Stimulated activated CD8-positive, alpha-beta memory T cell treated with anti-CD3 and anti-CD28 coated beads, Interleukin-15, amount 100 ng/mL, for 48 hours (primary cell): ENCODE data around the gene NODAL.

Experiments
- DNase-seq, 2 donors: peaks; one replicate each; pipeline ENCODE4 v3.0.0-alpha.2; 2020; ENCODE audit warnings: low read depth in 2 of 2

The NODAL gene

DNA sequence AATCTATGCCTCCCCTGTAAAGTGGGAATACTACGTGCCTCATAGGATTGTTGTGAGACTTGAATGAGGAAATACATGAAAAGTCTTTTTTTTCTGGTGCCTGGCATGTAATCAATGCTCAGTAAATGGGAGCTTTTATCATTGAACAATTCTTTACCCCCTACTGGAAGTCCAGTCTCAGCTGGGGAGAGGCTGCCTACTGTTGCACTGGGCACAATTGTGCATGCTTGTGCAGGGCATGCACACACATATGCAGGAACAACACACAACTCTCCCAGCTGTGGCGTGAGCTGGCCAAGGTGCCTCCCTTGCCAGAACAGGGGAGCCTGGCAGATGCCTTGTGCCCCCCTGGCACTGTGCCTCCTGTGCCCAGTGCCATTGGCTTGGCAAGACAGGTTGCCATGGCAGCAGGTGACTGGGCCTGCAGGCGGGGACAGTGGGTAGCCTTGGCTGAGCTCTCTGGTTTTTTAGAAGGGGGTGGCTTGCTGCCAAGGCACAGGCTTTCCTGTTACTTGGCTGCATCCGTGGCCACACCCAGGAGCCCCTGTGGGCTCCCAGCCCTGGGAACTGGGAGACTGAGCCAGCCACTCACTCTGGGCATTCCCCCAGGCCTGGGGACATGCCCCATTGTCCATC, 21.0 kb upstream of the NODAL start:
- DNase-seq, result no peak

DNA sequence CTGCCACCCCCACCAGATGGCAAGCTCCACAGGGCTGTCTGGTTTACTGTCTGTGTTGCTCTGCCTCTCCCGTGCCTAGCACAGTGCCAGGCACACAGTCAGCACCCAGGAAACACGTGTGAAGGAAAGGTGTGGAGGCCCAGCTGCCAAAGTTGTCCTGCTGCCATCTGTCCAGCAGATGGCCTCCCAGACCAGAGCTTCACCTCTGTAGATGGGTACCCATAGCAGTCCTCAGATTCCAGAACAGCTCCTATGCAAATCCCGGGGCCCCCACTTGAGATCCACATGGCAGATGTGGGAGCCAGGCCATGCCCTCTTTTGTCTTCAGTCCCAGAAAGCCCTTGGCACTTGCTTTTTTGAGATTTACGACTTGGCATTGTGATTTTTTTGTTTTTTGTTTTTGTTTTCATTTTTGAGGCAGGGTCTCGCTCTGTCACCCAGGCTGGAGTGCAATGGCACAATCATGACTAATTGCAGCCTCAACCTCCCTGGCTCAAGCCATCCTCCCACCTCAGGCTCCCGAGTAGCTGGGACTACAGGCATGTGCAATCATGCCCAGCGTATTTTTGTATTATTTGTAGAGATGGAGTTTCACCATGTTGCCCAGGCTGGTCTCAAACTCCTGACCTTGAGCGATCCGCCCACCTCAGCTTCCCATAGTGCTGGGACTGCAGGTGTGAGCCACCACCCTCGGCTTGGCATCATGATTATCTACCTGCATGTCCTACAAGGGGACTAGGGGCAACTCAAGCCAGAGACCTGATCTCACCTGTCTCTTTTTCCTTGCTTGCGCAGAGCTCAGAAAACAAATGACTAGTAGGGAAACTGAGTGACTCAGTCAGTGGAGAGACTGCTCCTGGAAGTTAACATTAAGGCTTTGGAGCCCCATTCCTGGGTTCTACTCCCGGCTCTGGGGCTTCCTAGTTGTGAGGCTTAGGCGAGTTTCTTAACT, 20.2 kb upstream of the NODAL start:
- DNase-seq, result no peak

DNA sequence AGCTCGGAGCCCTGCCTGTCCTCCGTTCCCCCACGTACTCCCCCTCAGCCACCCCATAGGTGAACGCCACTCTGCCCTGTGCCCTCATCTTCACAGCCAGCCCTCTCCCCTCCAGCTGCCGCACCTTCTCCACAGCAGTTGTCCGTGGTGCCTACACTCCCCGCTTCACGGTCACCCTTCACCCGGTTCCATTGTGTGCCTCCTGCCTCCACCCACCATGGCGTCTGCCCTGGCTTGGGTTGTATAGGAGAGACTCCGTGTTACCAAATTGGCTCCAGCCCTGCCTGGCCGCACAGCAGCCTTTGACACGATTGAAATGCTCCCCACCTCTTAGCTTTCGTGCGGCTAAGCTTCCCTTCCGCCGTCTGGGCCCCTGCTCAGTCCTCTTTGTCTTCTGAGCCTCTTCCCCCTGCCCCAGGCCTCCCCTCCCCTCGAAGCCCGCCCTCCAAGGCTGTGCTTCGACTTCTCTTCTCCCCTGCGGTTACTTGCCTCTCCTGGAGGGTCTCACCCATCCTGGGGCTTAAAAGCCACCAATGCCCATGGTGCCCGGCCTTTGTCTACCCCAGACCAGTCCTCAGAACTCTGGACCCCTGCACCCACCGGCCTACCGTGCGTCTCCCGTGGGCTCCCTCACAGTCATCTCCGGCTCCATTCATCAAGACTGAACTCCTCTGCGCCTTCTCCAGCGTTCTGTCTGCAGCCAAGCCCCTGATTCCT, 18.5 kb upstream of the NODAL start:
- no peak for DNase-seq

DNA sequence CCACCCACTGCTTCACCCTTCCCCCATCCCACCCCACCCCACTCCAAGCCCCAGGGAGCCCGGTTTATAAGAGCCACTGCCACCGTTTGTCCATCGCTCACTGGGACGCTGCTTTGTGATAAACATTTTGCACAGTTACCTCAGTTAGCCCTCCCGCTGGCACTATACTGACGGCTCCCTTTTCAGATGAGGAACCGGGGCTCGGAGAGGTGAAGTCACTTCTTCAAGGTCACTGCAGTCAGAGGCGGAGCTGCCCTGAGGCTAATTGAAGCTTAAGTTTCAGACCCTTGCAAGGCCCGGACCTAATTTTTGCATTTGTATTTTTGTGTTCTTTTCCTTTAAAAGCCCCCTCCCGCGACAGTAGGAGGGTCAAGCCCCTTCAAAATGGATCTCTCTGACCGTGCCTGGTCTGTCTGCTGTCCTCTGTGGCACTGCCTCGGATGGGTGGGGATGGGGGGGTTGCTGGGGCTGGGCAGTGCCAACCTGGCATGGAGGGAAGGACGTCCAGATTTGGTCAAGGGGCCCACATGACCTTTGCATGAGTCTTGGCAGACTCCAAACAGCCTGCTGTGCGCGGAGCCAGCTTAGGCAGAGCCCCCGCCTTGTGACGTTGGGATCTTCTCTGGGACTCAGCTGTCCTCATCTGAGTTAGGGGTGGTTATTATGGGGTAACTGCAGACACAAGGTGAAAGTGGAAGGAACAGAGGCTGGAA, 17.7 kb upstream of the NODAL start:
- no peak for DNase-seq

DNA sequence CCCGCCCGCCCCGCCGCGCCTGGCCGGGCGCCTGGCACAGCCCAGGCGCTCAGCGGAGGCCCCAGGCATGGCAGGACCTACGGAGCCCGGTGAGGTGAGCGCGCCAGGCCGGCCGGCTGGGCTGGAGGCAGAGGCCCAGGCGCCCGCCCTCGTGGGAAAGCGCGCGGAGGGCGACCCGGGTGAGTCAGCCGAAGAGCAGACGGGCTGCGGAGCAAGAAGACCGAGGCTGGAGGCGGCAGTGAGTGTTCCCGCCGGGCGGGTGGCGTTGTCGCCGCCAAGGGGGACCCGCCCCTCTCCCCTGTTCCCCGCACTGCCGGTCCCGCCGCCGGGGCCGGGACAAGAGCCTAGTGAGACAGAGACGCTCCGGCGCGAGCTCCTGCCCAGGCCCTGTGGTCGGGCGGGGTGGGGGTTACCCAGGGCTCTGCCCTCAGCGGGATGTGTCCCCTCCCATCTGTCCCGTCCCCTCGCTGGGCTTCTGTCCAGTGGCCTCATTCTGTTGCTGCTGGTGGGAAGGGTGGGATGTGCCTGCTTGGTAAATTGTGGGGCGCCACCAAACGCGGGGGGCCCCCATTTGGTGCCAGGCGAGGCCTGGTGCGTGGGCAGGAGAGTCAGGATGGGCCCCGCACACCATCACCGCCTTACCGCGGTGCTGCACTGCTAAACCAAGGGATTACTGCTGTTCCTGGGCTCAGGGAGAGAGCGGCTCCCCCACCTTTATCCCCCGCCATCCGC, 17.0 kb upstream of the NODAL start:
- DNase-seq, result peak; percentile 51 to 61

DNA sequence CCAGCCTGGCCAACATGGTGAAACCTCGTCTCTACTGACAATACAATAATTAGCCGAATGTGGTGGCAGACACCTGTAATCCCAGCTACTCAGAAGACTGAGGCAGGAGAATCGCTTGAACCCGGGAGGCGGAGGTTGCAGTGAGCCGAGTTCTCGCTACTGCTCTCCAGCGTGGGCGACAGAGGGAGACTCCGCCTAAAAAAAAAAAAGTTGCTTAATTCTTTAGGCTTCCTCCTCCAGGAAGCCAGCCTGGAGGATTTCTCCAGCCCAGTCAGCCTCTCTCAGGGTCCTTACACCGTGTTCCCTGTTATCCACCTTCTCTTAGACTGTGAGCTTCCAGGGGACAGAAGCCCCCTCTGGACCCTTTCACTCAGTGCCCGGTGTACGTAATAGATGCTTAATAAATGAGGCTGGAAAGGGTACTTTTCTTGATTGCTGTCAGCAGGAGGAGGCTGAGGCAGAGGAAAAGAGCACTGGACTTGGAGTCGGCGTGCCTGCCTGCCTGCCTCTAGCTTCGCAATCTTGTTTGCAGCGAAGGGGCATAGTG, 16.4 kb upstream of the NODAL start:
- no peak for DNase-seq

DNA sequence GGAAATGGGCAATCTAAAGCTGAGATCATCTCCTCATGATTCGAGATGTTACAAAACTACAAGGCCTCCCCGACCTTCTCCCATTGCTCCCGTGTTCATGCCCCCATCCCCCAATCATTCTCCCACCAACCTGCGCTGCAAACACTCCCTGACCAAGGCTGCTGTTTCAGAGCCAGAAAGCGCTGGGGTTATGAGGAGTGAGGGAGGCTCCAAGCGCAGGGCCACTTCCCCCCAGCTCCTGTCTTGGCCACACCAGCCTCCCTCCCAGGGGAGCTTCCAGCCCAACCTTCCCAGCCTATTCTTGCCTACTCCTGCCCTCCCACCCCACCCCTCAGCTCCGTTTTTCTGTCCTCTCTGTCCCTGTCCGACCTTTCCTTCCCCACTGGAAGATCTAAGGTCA, 14.7 kb upstream of the NODAL start:
- no peak for DNase-seq

DNA sequence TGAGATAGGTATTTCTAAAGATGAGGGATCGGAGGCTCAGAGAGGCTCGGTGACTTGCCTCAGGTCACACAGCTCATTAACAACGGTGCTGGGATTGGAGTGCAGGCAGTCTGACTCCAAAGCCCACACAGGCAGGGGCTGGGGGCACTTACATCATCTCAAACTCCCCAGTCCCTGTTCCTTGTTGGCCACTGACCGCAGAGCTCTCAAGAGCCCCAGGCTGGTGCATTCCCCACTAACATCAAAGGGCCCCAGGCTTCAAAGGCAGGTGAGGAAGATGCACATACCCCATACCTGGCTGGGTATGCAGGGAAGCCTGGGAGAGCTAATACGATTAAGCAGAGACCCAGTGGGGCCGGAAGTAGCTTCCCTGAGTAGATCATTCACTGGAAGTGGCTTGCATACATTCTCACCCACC, 13.7 kb upstream of the NODAL start:
- DNase-seq, result no peak

DNA sequence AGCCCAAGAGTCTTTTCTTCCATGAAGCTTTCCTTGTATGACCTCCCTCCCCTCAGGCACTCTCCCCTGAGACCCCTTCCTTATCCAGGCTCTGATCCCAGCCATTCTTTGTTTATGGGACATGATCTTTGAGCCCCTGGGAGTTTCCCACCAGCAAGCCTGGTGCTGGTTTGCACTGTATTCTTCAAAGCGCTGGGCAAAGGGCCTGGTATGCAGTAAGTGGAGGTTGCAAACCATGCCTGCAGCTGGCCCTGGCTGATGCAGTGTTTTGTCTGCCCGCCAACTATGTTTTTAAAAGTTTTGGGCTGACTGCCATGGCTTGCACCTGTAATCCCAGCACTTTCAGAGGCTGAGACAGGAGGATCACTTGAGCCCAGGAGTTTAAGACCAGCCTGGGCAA, 6.8 kb upstream of the NODAL start:
- DNase-seq, result no peak

DNA sequence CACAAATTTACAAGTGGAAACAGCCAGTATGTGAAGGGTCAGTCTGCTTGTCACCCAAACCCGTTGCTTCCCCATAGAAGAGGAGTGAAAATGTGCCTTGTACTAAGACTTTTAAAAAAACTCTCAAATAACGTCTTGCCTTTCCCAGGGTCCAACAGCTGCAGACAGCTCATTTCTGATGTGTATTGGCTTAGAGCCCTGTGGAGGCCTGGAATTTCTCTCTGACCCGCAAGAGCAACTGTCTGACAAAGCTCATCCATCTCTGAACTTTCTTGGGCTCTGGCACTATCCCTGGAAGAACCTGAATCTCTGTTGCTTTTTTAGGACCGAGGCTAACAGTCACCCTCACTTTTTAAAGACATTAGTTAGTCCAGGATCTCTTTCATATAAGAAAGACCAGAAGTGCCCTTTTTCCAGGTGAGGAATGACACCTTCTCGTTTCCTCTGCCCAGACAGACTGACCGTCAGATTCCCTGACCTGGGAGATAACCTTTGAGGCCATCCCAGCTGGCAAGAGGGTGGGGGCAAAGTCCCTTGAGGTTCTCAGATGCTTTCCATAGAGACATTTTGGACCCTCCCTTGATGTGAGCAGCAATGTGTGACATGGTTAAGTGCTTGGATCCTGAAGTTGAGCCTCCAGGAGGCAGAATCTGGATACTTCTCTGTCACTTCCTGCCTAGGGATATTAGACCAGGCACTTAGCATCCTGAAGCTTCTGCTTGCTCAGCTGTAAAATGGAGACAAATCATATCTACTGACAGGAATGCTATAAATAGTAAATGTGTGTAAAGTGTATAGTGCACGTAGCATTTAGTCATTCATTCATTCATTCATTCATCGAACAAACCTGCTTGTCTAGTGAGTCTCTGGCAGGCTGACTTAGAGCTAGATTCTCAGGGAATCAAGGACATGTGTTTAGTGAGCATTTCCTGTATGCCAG, 4.5 kb upstream of the NODAL start:
- DNase-seq, result no peak

DNA sequence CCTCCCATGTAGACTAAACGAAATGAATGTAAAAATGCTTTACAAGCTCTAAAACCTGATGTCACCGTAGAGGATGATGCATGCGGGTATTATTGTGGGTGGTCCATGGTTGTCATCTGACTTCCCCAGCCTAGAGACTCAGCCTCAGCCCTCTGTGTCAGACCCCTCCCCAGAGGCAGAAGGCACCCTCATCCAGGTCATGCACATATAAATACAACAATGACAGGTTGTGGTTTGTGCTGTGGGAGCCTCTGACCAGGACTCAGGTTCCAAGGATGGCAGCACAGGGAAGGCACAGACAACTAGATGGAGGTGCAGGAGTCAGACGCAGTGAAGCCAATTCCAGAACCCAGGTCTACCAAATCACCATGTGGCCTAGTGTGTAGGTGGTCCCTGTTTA, 3.3 kb upstream of the NODAL start:
- DNase-seq, result no peak

DNA sequence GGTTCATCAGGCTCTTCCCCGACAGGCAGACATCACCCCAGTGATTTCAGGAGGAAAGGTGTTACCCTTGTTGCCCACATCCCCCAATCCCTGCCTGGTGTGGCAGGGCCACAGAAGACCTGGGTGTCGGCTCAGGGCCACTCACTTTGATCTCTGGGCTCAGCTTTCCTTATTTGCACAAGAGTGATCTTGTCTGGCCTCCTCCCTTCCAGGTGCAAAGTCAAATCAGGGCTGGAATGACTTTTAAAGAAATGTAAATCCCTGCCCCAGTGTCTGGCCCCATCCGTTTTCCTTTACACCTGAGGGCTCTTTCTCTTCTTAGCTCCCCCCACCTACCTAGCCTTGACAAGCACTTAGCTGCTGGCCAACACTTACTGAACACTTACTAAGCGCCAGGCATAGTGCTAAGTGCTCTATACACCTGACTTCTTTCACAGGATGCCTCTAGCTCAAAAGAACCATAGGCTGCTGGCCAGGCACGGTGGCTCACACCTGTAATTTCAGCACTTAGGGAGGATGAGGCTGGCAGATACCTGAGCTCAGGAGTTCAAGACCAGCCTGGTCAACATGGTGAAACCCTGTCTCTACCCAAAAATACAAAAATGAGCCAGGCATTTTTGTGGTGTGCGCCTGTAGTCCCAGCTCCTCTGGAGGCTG, 979 bp upstream of the NODAL start:
- no peak for DNase-seq

DNA sequence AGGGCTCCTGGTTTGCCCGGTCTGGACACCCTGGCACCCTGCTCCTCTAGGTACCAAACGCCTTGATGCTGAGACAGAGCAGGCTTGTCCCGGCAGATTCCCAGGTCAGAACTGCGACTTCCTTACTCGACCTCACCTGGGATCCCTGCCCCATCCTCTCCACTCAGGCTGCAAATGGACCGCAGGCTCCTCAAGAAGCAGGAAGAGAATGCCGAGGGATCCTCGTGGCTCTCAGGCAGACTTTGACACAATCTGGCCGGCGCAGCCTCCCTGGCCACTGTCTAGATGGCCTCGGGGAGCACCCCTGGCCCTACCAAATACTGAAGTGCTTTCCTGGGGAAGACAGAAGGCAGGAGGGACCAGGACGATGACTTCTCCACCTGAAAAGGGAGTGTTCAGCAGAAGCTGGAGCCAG, 421 bp upstream of the NODAL start:
- DNase-seq, result no peak

DNA sequence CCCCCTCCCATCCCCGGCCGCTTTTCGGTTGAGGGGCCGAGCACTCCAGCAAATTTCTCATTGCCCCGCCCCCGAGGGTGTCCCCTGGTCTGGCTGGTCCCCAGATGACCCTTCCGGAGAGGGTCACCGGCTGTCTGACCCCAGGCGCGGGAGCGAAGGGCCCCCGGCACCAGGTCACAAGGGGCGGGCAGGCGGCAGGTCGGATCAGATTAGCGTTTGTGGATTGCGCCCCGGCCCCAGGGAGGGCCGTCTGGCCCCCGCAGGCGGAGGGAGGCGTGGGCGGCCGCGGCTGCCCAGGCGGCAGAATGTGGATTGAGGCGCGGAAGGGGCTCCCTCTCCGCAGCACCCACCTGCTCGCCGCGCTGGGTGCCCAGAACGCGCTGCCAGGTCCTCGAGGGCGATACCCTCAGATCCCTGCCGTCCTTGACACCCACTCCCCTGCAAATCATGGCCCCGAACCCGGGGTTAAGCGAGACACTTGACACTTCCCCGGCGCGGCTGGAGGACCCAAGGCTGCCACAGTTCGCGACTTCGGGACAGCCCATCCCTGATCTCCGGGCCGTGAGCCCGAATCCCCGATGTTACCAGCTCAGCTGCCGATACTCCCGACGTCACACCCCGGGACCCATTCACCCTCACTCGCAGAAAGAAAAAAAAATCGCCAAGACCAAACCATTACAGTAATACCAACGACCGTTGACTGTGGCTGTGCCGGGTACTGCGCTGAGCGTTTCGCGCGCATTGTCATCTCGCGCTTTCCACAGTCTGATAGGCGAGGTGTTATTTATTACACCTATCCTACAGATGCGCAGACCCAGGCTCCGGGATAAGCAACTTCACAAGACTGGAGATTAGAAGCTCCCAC, 953 bp downstream of the NODAL start:
- DNase-seq, result no peak

DNA sequence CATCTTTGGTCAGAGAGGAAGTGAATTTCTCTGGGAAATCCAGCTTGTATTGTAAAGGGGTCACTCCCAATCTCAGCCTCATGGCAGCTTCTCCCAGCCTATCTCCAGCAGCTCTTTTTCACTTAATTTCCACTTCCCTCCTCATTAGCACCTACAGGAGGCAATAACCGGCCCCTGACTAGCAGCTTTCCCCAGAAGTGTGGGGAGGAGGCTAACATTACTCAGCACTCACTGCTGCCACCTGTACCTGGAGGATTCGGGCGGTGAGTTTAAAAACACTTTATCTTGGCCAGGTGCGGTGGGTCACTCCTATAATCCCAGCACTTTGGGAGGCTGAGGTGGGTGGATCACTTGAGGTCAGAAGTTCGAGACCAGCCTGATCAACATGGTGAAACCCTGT, 3.8 kb downstream of the NODAL start:
- no peak for DNase-seq

DNA sequence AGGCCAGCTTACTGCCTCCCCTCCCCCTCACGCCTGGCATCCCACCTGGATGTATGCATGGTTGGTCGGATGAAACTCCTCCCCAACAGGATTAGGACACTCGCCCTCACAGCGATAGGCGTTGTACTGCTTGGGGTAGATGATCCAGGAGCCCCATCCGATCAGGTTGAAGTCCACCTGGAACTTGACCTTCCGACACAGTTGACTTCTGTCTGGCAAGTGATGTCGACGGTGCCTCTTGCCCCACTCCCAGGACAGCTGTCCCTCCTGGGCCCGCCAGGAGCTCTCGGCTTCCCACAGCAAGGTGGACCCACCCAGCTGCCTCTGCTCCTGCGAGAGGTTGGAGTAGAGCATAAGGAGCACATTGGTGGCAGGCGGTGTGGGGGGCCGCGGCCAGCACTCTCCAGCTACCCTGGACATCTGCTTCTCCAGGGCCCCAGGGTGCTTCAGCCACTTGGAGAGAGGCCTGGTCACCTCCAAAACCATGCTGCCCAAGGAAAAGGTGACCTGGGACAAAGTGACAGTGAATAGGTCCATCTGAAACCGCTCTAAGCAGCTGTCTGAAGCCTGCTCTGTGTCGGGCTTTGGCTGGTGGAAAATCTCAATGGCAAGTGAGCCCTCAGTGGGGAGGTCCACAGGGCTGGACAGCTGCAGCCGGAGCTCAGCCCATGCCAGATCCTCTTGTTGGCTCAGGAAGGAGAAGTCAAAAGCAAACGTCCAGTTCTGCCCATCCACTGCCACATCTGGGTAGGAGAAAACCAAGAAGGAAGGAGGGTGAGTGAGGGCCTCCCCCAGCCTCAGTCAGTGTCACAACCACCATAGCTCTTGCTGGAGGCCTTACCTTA, 6.0 kb downstream of the NODAL start:
- no peak for DNase-seq

DNA sequence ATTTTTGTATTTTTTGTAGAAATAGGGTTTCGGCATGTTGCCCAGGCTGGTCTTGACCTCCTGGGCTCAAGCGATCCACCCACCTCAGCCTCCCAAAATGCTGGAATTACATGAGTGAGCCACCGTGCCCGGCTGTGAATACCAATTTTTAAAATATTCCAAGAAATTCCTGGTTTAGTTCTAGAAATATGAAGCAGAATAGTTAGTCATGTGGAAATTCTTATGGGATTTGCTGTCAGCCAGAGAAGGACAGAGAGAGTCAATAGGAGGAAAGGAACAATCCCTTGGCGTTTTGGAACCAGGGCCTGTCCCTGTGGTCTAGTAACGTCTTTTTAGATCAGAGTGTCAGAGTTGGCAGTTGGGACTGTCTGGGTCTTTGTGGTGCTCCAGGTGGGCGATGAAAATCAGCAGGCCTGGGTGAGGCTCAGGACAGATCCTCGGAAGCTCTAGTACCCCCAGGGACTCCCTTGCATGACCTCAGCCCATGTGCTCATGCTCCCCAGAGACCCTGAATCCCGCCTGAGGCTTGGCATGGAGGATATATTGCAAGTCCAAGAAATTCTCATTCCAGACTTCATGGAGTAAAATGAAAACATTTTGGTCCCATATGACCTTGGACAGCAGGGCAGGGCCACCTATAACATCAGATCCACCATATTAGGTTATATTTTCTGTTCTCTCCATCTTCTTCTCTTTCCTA, 7.8 kb downstream of the NODAL start:
- no peak for DNase-seq
